ENCODE data around the gene MXI1. TPM values are rescaled to one million over a fixed set of nuclear protein-coding genes. Genes with fewer than 3 reads are reported as not detected.
A peak's percentile ranks its signal among the peaks of the same experiment; 100 is the strongest.
"Not testable (repeated sequence)": the region's sequence is repeated elsewhere in the genome, so short reads cannot be mapped to it uniquely, and the experiment has no call there.

The MXI1 gene
- polyA plus RNA-seq, 4 donors = 46.9 to 55.2 (median 50.0) TPM

DNA sequence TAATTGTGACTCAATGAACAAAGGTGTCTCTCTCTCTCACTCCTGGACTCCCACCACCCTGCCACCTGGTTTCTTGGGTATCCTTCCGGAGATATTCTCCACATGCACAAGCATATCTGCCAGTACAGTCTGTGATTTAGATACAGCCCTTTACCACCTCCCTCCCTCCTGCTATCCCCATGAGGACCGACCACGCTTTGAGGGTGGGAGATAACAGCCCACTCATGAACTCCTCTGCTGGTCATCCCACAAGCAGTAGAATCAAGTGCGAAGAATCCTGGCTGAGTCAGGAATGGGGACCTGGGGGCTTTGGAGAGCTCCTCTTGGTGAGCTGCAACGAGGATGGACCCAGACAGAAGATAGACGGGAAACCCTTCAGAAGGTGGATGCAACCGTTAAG lies 28.2 kb upstream of the MXI1 start:
- no peak for DNase-seq (ENCODE audit: low read depth in 4 of 4, low spot score in 3 of 4)

DNA sequence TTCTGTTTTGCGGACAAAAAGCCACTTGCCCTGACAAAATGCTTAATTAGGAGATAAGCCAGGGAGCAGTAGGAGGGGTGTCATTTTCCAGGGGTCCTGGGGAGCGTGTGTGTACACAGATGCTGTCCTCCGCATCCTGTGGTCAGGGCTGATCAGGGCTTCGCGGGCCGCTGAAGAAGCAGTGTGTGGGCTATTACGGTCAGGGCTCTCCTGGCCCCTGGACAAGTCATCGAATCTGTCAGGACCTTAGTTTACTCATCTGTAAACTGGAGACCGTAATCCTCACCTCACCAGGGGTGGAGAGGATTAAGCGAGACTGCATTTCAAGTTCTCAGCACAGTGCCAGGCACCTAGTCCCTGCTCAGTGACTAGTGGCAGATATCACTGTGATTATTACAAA lies 26.0 kb upstream of the MXI1 start:
- no peak for DNase-seq (ENCODE audit: low read depth in 4 of 4, low spot score in 3 of 4)

DNA sequence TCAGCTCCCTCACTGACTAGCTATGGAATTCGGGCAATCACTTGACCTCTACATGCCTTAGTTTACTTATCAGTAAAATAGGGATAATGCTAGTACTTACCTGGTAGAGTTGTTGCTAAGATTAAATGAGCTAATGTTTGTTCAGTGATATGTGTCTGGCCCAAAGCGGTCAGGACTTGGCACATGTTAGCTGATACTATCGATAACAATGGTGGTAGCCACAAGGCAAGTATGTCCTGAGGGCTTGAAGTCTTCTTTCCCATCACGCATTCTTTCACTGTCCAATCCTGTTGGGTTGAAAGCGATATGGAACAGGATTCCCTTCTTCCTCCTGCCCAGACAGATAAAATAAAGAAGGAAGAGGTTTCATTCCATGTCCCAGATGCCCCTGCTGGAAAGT lies 25.5 kb upstream of the MXI1 start:
- DNase-seq (ENCODE audit: low read depth in 4 of 4, low spot score in 3 of 4) = no peak

DNA sequence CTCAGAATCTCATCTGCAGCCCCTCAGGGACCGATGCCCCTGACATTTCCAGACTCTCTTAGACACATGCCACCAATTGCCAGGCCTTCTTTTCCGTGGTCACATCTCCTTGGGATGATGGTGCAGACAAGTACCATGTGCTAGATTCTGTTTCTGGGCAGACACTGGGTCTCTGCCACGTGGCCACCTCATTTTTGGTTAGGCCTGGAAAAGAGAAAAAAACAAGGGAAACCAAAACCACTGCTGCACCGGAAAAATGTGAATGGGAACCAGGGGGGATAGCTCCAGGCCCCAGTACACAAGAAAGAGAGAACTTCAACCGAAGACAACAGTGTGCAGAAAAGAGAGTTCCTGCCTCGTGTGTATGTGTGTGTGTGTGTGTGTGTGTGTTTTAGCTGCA lies 23.0 kb upstream of the MXI1 start:
- DNase-seq (ENCODE audit: low read depth in 4 of 4, low spot score in 3 of 4) = no peak

DNA sequence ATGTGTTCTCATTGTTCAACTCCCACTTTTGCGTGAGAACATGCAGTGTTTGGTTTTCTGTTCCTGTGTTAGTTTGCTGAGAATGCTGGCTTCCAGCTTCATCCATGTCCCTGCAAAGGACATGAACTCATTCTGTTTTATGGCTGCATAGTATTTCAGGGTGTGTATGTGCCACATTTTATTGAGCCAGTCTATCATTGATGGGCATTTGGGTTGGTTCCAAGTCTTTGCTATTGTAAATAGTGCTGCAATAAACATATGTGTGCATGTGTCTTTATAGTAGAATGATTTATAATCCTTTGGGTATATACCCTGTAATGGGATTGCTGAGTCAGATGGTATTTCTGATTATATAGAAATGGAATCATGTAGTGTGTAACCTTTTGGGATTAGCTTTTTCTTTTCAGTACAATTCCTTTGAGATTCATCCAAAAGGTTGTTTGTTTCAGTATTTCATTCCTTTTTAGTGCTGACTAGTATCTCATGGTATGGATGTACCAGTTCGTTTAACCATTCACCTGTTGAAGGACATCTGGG lies 21.7 kb upstream of the MXI1 start:
- not testable (repeated sequence) for DNase-seq (ENCODE audit: low read depth in 4 of 4, low spot score in 3 of 4)

DNA sequence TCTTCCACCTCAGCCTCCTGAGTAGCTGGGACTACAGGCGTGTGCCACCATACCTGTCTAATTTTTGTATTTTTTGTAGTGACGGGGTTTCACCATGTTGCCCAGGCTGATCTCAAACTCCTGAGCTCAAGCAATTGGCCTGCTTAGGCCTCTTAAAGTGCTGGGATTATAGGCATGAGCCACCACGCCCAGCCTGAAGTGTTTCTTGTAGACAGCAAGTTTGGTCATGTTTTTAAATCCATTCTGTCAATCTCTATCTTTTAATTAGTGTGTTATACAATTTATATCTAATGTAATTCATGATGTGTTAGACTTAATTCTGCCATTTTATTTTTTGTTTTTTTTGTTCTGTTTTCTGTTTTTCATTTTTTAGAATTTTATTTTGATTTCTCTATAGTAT lies 17.2 kb upstream of the MXI1 start:
- DNase-seq (ENCODE audit: low read depth in 4 of 4, low spot score in 3 of 4) = no peak

DNA sequence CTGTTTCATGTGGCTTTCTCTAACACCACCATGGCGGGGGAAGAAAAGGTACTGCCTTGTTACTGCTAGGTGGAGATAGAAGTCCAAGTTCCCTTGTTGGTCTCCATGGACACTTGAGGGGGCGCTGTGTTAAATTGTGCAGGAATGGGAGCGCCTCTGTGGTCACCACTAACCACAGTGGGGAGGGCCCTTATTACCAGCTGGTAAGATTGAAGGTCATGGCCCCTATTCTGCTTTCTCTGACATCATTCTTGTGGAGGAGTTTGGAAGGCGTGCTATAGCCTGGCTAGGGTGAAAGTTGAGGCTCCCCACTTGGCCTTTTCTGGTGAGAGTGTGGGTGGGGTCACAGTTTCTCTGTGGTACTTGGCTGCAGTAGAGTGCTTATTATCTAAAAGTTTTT lies 14.9 kb upstream of the MXI1 start:
- DNase-seq (ENCODE audit: low read depth in 4 of 4, low spot score in 3 of 4) = no peak

DNA sequence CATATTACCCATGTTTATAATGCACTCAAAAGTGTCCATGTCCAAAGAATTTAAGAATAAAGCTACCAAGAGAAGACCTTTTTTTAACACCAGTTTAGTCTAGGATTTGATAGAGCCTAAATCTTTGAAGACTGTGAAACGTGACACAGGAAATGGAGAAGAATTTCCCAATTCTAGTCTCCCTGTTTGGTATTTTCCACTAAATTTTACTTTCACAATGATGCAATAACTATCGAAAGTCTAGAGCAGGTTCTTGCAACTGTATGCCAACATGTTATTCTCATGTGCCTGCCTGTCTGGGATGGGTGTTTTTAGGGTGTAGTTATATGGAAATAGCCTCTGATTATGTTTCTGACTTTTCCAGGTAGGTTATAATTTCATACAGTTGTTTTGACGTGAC lies 6.9 kb upstream of the MXI1 start:
- DNase-seq (ENCODE audit: low read depth in 4 of 4, low spot score in 3 of 4) = no peak

DNA sequence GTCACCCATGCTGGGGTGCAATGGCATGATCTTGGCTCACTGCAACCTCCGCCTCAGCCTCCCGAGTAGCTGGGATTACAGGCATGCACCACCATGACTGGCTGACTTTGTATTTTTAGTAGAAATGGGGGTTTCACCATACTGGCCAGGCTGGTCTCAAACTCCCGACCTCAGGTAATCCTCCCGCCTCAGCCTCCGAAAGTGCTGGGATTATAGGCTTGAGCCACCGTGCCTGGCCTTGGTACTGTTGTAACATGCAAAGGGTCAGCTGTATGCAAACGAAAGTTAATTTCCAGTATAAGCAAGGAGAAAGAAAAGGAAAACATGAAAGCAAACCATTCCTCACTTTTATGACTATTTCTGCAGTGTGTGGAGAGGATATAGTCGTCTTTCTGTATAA lies 6.4 kb upstream of the MXI1 start:
- DNase-seq (ENCODE audit: low read depth in 4 of 4, low spot score in 3 of 4) = not testable (repeated sequence)

DNA sequence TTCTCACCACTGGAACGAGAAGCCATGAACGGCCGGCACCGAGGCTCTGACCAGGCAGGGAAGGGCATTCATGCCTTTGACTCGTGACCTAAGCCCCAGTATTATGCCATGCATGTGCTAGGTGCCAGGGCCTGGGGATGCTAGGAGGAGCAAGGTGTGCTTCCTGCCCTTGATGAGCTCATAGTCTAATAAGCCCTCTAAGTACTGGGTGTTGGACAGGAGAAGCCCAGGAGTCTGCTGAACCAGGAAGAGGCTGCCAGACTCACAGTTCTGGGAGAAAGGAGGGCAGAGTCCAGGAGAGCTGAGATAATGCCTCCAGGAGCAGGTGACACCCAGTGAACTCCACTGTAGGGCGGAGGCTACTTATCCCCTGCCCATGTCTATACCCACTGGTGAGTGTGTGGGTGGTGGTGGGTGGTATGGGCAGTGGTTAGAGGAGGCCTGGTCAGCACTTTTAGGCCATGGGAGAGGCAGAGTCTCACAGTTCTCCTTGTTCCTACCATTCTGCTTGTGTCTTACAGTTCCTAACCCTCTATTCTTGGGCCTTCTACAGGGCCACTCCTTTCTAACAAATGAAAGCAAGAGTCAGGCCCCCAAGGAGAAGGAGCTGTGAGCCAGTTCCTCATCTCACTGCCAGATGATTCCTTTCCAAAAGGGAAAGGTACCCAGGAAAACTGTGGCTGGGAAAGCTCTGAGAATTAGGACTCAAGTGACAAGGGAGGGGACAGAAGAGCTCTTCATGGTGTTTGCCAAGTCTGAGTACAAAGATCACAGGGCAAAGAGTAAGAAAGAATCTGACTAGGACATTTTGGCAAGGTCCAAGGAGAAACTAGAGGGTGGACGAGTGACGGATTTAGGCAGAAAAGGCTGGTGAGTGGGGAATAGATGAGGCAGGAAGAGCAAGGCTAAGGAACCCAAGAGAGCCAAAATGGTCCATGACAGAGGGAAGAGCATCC lies 3.6 kb upstream of the MXI1 start:
- no peak for DNase-seq (ENCODE audit: low read depth in 4 of 4, low spot score in 3 of 4)

DNA sequence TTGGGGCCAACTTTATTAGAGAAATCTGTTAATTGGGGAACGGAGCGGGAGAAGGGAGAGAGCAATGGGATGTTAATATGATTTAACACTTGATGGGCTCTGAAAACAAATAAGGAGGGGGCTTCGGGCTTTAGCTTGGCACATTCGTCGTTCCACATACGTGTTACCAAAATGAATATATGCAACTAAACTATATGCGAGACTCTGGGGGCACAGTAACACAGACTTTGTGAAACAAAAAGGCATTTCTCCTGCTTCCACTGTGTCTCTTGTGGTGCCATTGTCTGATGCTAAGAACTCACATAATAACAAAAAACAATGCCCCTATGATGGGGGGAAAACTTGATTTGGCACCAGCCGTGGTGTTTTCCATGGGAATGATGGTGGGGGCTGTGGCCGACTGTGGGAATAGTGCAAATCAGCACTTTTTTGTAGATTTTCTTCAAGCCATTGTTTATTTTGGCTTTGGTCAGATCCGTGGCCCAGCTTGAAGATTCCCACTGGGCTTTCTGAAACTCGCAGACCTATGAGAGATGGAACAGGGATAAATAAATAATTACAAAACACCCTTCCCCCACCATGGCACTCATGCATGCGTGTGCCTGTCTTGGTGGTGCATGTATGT lies 2.2 kb upstream of the MXI1 start:
- no peak for DNase-seq (ENCODE audit: low read depth in 4 of 4, low spot score in 3 of 4)

DNA sequence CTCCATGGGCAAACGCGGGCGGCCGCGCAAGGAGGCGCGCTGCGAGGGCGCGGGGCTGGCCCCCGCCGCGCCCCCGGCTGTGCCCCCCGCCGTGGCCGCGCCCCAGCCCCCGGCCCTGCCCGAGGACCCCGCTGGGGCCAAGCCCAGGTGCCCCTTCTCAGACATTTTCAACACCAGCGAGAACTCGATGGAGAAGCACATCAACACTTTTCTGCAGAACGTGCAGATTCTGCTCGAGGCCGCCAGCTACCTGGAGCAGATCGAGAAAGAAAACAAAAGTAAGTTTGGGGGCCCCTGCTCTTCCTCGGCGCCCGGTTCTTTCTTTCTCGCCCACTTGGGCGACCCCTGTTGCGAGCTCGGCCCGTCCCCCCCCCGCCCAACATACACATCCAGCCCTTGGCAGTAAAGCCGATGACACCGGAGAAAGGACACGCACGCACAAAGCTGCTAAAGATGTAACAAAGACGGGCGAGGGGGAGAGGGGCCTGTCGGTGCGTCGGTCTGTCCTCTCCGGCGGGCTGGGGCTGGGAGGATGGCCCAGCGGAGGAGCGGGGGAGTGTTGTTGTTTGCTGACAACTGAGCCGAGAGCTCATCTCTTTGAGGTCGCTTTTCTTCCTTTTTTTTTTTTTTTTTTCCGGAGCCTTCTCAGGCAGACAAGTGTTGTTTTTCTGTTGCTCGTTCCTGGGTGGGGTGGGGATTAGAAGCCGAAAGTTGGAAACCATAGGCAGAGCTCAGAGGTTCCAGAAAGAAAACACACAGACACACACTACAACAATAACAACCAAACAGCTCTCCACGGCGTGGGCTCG lies 604 bp downstream of the MXI1 start:
- DNase-seq (ENCODE audit: low read depth in 4 of 4, low spot score in 3 of 4) = peak in 2 of 4 donors; percentile 43 to 56

DNA sequence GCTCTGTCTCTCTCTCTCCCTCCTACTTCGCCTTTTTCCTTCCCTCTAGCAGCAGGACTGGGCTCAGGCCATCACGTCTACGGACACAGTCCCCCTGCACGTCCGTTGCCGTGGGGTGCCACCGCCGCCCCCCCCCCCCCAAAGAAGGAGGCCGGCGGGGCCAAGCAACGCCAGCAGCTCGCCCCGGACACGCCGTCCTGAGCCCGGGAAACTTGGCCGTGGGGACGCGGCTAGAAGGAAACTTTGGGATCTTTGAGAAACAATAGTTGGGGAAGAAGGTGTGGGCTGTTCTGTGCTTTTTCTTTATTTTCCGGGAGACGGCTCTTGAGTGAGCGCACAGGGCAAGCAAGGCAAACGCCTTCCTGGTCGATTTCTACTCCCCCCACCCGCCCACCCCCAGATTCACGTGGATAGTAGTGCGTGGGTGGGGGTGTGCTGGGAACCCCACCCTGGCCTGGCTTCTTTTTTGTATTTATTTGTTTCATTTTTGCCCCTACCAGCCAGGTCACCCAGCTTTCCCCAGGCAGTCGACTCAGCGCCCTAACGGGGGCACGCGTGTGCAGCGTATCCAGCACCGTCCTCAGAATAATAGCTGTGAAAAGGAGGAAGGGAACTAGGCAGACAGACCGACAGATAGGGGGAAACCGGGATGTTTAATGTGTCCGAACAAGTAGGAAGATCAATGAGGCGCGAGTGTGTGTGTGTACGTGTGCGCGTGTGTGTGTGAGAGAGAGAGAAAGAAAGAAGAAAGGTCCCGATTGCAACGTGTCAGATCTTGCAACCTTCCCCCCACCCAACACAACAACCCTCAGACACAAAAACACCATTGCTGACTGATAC lies 1.4 kb downstream of the MXI1 start:
- no peak for DNase-seq (ENCODE audit: low read depth in 4 of 4, low spot score in 3 of 4)

DNA sequence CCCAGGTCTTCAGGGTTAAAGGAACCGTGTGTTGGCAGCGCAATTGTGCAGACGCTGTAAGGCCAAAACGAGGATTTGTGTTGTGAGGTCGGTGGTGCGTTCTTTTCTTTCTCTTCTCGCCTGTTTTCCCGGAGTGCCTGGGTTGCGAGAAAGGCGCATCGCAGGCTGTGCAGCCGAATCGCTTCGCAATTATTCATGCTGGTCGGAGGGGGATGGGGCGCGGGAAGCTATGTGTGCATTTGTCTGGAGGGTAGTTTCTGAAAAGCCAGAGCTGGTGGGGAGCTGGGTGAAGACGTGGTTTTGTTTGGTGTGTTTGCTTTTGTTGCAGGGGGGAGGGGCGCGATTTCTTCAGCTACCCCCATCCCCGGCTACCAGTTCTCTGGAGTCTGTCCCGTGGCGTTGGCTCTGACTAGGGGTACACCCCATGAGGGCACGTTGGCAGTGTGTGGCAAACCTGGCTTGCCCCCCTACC lies 2.1 kb downstream of the MXI1 start:
- peak in 1 of 4 donors; percentile 59 for DNase-seq (ENCODE audit: low read depth in 4 of 4, low spot score in 3 of 4)

DNA sequence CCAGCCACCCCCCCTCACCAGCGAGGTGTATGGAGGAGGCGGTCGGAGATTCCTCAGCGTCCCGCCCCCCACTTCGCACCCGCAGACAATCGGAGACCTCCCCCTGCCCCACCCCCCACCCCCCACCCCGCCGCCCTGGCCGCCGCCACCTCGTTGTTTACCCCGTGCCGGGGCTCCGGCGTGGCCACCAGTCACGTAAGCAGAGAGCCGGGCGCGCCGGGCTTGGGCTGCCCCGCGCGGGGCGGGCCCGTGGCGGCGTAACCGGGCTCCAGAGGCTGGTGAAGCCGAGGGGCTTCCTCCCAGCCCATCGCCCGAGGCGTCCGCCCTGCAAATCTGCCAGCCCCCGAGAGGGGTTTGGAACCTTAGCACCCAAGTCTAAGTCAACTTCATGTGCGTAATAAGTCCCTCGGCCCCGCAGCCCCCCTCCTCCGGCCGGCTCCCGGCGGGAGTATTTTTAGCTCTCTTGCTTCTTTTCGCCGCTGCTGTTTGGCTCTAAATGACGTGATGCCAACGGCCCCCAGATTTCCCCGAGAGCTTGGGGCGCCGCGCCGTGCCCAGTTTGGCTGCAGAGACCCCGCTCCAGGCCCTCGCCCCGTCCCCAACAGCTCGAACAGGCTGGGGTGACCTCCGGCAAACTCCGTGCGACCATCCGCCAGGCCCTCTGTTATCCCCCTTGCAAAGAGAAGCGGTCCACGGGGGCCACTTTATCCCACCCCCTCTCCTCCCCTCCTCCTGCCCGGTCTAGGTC lies 2.7 kb downstream of the MXI1 start:
- DNase-seq (ENCODE audit: low read depth in 4 of 4, low spot score in 3 of 4) = peak in 1 of 4 donors; percentile 34

DNA sequence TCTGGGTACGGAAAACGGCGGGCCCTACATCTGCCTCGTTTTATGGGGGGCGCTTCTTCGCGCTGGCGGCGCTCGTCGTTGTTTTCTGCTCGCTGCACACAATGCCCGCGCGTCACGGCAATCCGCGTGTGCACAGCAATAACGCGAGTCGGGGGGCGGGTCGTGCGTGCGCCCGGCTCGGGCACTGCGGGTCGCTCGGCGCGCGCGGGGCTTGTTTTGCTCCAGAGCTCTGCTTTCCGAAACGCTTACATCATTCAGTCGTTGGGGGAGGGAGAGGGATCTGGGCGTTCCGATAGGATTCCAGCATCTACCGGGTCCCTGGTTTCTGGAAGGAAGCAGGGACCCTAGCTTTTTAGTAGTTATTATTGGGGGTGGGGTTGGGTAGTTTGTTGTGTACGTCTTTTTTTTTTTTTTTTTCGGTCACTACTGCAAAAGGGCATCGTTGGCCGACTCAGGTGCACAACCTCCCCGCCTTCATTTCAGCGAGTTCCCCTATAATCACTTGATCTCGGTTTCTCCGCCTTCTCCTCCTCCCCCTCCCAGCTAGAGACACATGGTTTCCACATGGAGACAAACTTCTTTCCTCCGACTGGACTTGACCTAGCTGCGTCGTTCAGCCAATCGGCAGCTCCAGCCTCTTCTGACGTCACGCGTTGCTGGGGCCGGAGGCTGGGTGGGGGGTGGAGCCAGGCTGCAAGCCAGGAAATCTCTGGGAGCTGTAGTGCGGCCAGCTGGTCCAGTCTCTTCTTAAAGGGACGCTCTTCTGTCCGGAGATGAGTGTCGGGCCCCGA lies 3.5 kb downstream of the MXI1 start:
- peak; percentile 95 to 98 (median 96) for DNase-seq (ENCODE audit: low read depth in 4 of 4, low spot score in 3 of 4)

DNA sequence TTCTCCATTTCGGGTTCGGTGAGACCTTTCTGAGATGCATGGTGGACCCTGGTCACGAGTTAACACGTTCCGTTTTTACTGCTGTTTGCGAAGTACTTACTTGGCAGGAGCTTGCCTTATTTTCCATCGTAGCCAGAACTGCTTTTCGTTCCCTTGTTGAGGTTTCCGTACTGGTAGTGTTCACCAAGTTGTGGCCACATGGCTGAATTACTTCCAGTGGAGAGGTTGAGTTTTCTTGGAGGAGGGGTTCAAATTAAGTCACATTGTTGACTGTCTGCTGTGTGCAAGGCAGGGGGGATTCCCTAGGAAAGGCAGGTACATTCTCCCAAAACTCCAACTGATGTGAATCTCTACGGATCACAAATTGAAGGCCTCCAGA lies 4.0 kb downstream of the MXI1 start:
- DNase-seq (ENCODE audit: low read depth in 4 of 4, low spot score in 3 of 4) = no peak

All from right renal pelvis (tissue), 4 donors.